B cell (primary cell): ENCODE data around the gene GMIP. TPM values are rescaled to one million over a fixed set of nuclear protein-coding genes. Genes with fewer than 3 reads are reported as not detected.

Experiments used
- ATAC-seq: fragments of 200-7000 bp; cut with Tn5 transposase; one replicate; pipeline ENCODE4 v1.10.0; 2021; ENCODE audit warnings: low read depth, mild to moderate bottlenecking, moderate number of reproducible peaks, moderate library complexity
- CTCF ChIA-PET: fragments of 350-600 bp; sonication (Branson Sonifier 250); formaldehyde crosslinking; loops from one replicate; lab custom pipeline; 2021; ENCODE audit warnings: antibody characterized with exemption, inconsistent platforms; lab: Charles Lee
- POLR2A ChIA-PET: fragments of 350-600 bp; sonication (Branson Sonifier 250); formaldehyde crosslinking; loops from one replicate; lab custom pipeline; 2021; ENCODE audit warnings: antibody characterized with exemption; lab: Charles Lee
- DNase-seq: peaks from one replicate; pipeline ENCODE4 v3.0.0; 2013
- H2AFZ ChIP-seq: 2 replicates; pipeline ENCODE4 v1.6.1; 2012; ENCODE audit warnings: mild to moderate bottlenecking, low read depth, low read length; ENCODE audit not compliant: insufficient read depth, poor library complexity, severe bottlenecking
- H3K27ac ChIP-seq, 2 donors: 1 replicate in 1 of 2; 2 replicates in 1 of 2; pipeline ENCODE4 v1.5.1; 2012 to 2013; ENCODE audit warnings: low read length in 2 of 2, mild to moderate bottlenecking in 2 of 2, moderate library complexity in 1 of 2
- H3K27me3 ChIP-seq, 4 experiments: fragments of 200-600 bp in 1 of 4; sonication (generic) in 1 of 4; replicated peaks in 1 of 4; 1 replicate in 2 of 4; 2 replicates in 2 of 4; pipeline versions ENCODE4 v1.6.1 to v1.7.0; 2013 to 2016; ENCODE audit warnings: low read length in 3 of 4, mild to moderate bottlenecking in 2 of 4, mixed read lengths in 1 of 4, moderate library complexity in 1 of 4; ENCODE audit not compliant: insufficient read depth in 4 of 4, control insufficient read depth in 3 of 4; ENCODE audit errors: control extremely low read depth in 1 of 4
- H3K36me3 ChIP-seq, 2 experiments: replicated peaks in 1 of 2; 1 replicate in 1 of 2; 2 replicates in 1 of 2; pipeline versions ENCODE4 v1.6.1 to v1.7.1; 2013; ENCODE audit warnings: low read length in 1 of 2; ENCODE audit not compliant: insufficient read depth in 2 of 2, control insufficient read depth in 1 of 2; ENCODE audit errors: control extremely low read depth in 1 of 2, extremely low read depth in 1 of 2
- H3K4me1 ChIP-seq, 2 donors: fragments of 200-600 bp in 1 of 2; sonication (generic) in 1 of 2; 1 replicate in 1 of 2; 2 replicates in 1 of 2; pipeline versions ENCODE4 v1.5.1 to v1.6.1; 2013 to 2017; ENCODE audit warnings: low read length in 2 of 2; ENCODE audit not compliant: control insufficient read depth in 2 of 2, insufficient read depth in 2 of 2
- H3K4me2 ChIP-seq: replicated peaks from 2 replicates; pipeline ENCODE3; 2012; ENCODE audit warnings: mild to moderate bottlenecking, low read depth, low read length; ENCODE audit not compliant: poor library complexity, severe bottlenecking
- H3K4me3 ChIP-seq, 5 experiments: fragments of 200-600 bp in 1 of 5; sonication (generic) in 1 of 5; 1 replicate in 3 of 5; 2 replicates in 2 of 5; pipeline versions ENCODE4 v1.5.1 to v1.7.0; 2011 to 2016; ENCODE audit warnings: low read length in 4 of 5, mild to moderate bottlenecking in 4 of 5, low read depth in 2 of 5, control low read depth in 1 of 5, moderate library complexity in 1 of 5; ENCODE audit not compliant: insufficient read depth in 1 of 5; ENCODE audit errors: control extremely low read depth in 1 of 5, extremely low read depth in 1 of 5
- H3K79me2 ChIP-seq: fragments of 200-600 bp; sonication (generic); one replicate; pipeline ENCODE4 v1.6.0; 2016; ENCODE audit warnings: low read length; ENCODE audit not compliant: control insufficient read depth, insufficient read depth
- H3K9ac ChIP-seq: fragments of 200-600 bp; sonication (generic); 2 replicates; pipeline ENCODE4 v1.6.1; 2017; ENCODE audit warnings: mild to moderate bottlenecking, low read length, moderate library complexity
- H3K9me3 ChIP-seq, 3 donors: one replicate each; pipeline versions ENCODE4 v1.6.1 to v1.7.1; 2013; ENCODE audit warnings: low read length in 2 of 3; ENCODE audit not compliant: control insufficient read depth in 2 of 3, insufficient read depth in 1 of 3; ENCODE audit errors: control extremely low read depth in 1 of 3
- H4K20me1 ChIP-seq: 2 replicates; pipeline ENCODE4 v1.6.0; 2012; ENCODE audit warnings: mild to moderate bottlenecking, low read length; ENCODE audit not compliant: insufficient read depth, control insufficient read depth, poor library complexity, severe bottlenecking
- H3K27ac Mint-ChIP-seq: one replicate; pipeline ENCODE4 v1.8.0; 2021; ENCODE audit warnings: mixed read lengths
- H3K27me3 Mint-ChIP-seq: one replicate; pipeline ENCODE4 v1.8.0; 2021; ENCODE audit warnings: mixed read lengths
- H3K4me1 Mint-ChIP-seq: one replicate; pipeline ENCODE4 v1.8.0; 2021; ENCODE audit warnings: mixed read lengths
- H3K4me3 Mint-ChIP-seq: one replicate; pipeline ENCODE4 v1.8.0; 2021; ENCODE audit warnings: mixed read lengths
- H3K9me3 Mint-ChIP-seq: one replicate; pipeline ENCODE4 v1.8.0; 2022; ENCODE audit warnings: mixed read lengths; ENCODE audit not compliant: insufficient read depth
- EZH2 ChIP-seq: IDR thresholded peaks from 2 replicates; pipeline ENCODE4 v1.6.1; 2012; ENCODE audit warnings: borderline replicate concordance, low read depth, mild to moderate bottlenecking, moderate library complexity, low read length; ENCODE audit not compliant: insufficient read depth, poor library complexity, severe bottlenecking
- WGBS: methylation state at CpG from one replicate; pipeline ENCODE4 v1.1.5; 2013; ENCODE audit warnings: missing lambda C conversion rate; ENCODE audit not compliant: insufficient coverage; 5-methylcytosine and 5-hydroxymethylcytosine counted together
- intact Hi-C: fragments of 100-400 bp; cut with micrococcal nuclease; formaldehyde crosslinking; loops from one replicate; pipeline ENCODE4 v1.10.0; 2022
- polyA plus RNA-seq: library from polyadenylated mRNA; depleted of rRNA; stranded (reverse); fragments of >200 nt; gene quantifications from 2 replicates; pipeline ENCODE4 v1.2.3, GENCODE V29; 2012
- total RNA-seq, 2 donors: library from RNA; stranded (reverse); fragments of 120-200 nt in 1 of 2; gene quantifications; 1 replicate in 1 of 2; 2 replicates in 1 of 2; pipeline versions ENCODE4 v1.2.3 to v1.2.4, GENCODE V29; 2013 to 2022
- TF ChIP-seq, protein P1 (sequence below): fragments of 200-600 bp; IDR thresholded peaks from one replicate; pipeline ENCODE4 v1.8.0; 2022; ENCODE audit warnings: antibody characterized with exemption, mild to moderate bottlenecking

Gene GMIP
- total and polyA plus RNA-seq, 2 donors (not counting 1 experiment from before 2014, with no cell fraction given), result 57.0 to 112 TPM

DNA sequence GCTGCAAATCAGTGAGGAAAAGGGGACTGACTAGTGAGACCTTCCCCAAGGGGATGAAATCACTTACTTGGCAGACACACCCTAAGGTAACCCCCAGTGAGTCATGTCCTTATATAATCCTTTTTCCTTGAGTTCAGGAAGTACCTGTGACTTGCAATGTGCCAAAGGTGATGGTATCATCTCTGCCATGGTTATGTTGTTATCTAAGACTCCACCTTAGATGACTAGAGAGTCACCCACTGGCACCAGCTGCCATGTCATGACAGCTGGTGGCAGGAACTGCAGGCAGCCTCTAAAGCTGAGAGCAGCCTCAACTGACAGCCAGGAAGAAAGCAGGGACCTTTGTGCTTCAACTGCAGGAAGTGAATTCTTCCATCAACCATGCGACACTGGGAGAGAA, 37.4 kb downstream of the GMIP start:
- peaks cover 10% of the 10 kb centered on the region for H3K4me1 Mint-ChIP-seq
- ATAC-seq, result no peak

DNA sequence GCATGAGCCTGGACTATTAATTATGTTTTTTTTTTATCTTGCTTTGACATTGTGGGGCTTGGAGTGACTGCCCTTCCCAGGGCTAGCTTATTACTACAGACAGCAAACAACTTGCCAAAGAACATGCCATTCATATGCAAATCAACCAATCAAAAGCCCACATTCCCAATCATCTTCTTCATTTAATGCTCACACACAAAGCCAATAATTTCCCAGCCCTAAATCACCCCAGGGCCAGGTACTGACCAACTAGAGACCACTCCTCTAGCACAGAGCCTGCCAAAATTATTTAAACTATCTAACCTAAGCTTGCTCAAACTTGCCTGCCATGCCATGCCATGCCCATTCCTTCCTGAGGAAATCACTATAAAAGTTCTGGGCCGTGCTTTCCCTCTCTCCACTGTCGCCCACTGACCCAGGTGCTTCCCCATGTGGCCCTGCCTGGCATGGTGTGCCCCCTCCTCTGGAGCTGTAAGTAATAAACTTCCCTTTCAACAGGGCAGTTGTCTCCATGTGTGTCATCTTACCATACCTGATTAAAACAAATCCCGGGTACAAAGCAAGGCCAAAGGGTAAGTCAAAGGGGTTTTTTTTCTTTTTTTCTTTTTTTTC, 40.6 kb downstream of the GMIP start:
- CTCF ChIA-PET, result interaction anchor here (0.7 kb wide), 1 partner anchor 48 kb away, joined by 3 read pairs; no protein-coding TSS in a partner anchor
- Mint-ChIP-seq H3K27me3 (no peaks in the 10 kb centered on the region), H3K9me3 (no peaks in the 10 kb centered on the region), H3K4me1 (peaks cover 25% of the 10 kb centered on the region), H3K27ac (no peak overlapping the region), H3K4me3 (no peak overlapping the region)
- 7% methylated on average over 2 of the region's 3 CpGs for WGBS
- peaks cover under 1 to 19% of the 10 kb centered on the region in 2 donors for H3K4me1 ChIP-seq
- no peak overlapping the region for H3K4me3 ChIP-seq
- no peak overlapping the region for H3K9ac ChIP-seq
- ATAC-seq (no peak), DNase-seq (no peak)
- H3K79me2 ChIP-seq, result no peaks in the 10 kb centered on the region
- no peak overlapping the region for H3K4me2 ChIP-seq
- H3K9me3 ChIP-seq, result no peaks in the 10 kb centered on the region
- no peaks in the 10 kb centered on the region for H3K36me3 ChIP-seq
- TF ChIP-seq EZH2, result no peak
- TF ChIP-seq, protein P1, sequence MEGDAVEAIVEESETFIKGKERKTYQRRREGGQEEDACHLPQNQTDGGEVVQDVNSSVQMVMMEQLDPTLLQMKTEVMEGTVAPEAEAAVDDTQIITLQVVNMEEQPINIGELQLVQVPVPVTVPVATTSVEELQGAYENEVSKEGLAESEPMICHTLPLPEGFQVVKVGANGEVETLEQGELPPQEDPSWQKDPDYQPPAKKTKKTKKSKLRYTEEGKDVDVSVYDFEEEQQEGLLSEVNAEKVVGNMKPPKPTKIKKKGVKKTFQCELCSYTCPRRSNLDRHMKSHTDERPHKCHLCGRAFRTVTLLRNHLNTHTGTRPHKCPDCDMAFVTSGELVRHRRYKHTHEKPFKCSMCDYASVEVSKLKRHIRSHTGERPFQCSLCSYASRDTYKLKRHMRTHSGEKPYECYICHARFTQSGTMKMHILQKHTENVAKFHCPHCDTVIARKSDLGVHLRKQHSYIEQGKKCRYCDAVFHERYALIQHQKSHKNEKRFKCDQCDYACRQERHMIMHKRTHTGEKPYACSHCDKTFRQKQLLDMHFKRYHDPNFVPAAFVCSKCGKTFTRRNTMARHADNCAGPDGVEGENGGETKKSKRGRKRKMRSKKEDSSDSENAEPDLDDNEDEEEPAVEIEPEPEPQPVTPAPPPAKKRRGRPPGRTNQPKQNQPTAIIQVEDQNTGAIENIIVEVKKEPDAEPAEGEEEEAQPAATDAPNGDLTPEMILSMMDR, result no peak
- no peaks in the 10 kb centered on the region for H4K20me1 ChIP-seq
- POLR2A ChIA-PET, result interaction anchor here (0.7 kb wide), 1 partner anchor 12 kb away, joined by 3 read pairs; no protein-coding TSS in a partner anchor
- H2AFZ ChIP-seq, result no peak overlapping the region
- H3K27me3 ChIP-seq, result no peaks in the 10 kb centered on the region
- intact Hi-C loops, result no loop called here
- no peak overlapping the region for H3K27ac ChIP-seq

More for the DNA sequence above, 37.4 kb downstream of the GMIP start:
- POLR2A ChIA-PET, result no interaction called here
- H3K9me3 Mint-ChIP-seq, result no peaks in the 10 kb centered on the region
- Histone ChIP-seq H3K79me2 (no peaks in the 10 kb centered on the region), H3K4me3 (no peak overlapping the region), H2AFZ (no peak overlapping the region), H3K9ac (no peak overlapping the region), H3K4me2 (no peak overlapping the region), H3K4me1 (peaks cover 0 to 1% of the 10 kb centered on the region in 2 donors), H3K36me3 (no peaks in the 10 kb centered on the region), H3K27me3 (no peaks in the 10 kb centered on the region), H3K9me3 (no peaks in the 10 kb centered on the region), H4K20me1 (no peaks in the 10 kb centered on the region), H3K27ac (no peak overlapping the region)
- H3K27me3 Mint-ChIP-seq, result no peaks in the 10 kb centered on the region
- no peak overlapping the region for H3K4me3 Mint-ChIP-seq
- CTCF ChIA-PET, result no interaction called here
- peak overlapping the region; percentile 46 for H3K27ac Mint-ChIP-seq
- WGBS, result 57% methylated on average over 1 of the region's 1 CpG
- intact Hi-C loops, result no loop called here
- DNase-seq, result no peak
- TF ChIP-seq EZH2, result no peak
